AG10803 (cell line): ENCODE data around the gene APOLD1.
A peak's percentile ranks its signal among the peaks of the same experiment; 100 is the strongest.

Experiments used
- DNase-seq: peaks from one replicate; pipeline ENCODE4 v3.0.0; 2010; ENCODE audit warnings: low read depth
- H3K4me3 ChIP-seq: 2 replicates; pipeline ENCODE4 v1.5.1; 2011; ENCODE audit warnings: mild to moderate bottlenecking, low read length, control low read depth
- CTCF ChIP-seq: conservative IDR thresholded peaks from 2 replicates; pipeline ENCODE4 v1.5.1; 2011; ENCODE audit warnings: mild to moderate bottlenecking, low read length, control low read depth, inconsistent platforms

The APOLD1 gene

GRCh38 chr12:12747278-12747677, 38.2 kb upstream of the APOLD1 start:
- TF ChIP-seq CTCF: no peak
- no peak overlapping the region for H3K4me3 ChIP-seq
- DNase-seq: no peak

GRCh38 chr12:12748044-12748443, 37.4 kb upstream of the APOLD1 start:
- H3K4me3 ChIP-seq: no peak overlapping the region
- no peak for TF ChIP-seq CTCF
- no peak for DNase-seq

- DNase-seq: peak; percentile 69
- H3K4me3 ChIP-seq: peak overlapping the region; percentile 24
- no peak for TF ChIP-seq CTCF
Observed at GRCh38 chr12:12749433-12749832, 36.0 kb upstream of the APOLD1 start.

- DNase-seq: no peak
- no peak for TF ChIP-seq CTCF
- H3K4me3 ChIP-seq: no peak overlapping the region
Observed at GRCh38 chr12:12755923-12756322, 29.5 kb upstream of the APOLD1 start.

- DNase-seq: no peak
- no peak overlapping the region for H3K4me3 ChIP-seq
- TF ChIP-seq CTCF: no peak
Observed at GRCh38 chr12:12757121-12757520, 28.3 kb upstream of the APOLD1 start.

GRCh38 chr12:12759234-12759915, 26.1 kb upstream of the APOLD1 start:
- no peak for DNase-seq
- no peak overlapping the region for H3K4me3 ChIP-seq
- TF ChIP-seq CTCF: no peak

GRCh38 chr12:12764824-12765223, 20.6 kb upstream of the APOLD1 start:
- no peak for DNase-seq
- no peak for TF ChIP-seq CTCF
- H3K4me3 ChIP-seq: no peak overlapping the region
